H1 (cell line): ENCODE results near the gene ADGRV1. TPM values are rescaled to one million over a fixed set of nuclear protein-coding genes. Genes with fewer than 3 reads are reported as not detected.
A peak's percentile ranks its signal among the peaks of the same experiment; 100 is the strongest.

ENCODE experiments used
- CTCF ChIA-PET: fragments of 300-600 bp; sonication (Branson Sonifier 250); formaldehyde crosslinking; loops from one replicate; lab custom pipeline; 2021; ENCODE audit not compliant: partially characterized antibody; lab: Charles Lee
- POLR2A ChIA-PET: fragments of 300-600 bp; sonication (Branson Sonifier 250); formaldehyde crosslinking; loops from one replicate; lab custom pipeline; 2021; ENCODE audit warnings: inconsistent platforms; ENCODE audit not compliant: partially characterized antibody; lab: Charles Lee
- DNase-seq, 2 experiments: peaks; one replicate each; pipeline versions ENCODE4 v3.0.0 to v3.0.0-alpha.2; 2010 to 2022; ENCODE audit warnings: low spot score in 2 of 2, low read depth in 1 of 2, mixed read lengths in 1 of 2
- FAIRE-seq: peaks from 2 replicates; lab custom pipeline; 2011; peaks lifted over from hg19 to GRCh38; lab: Jason Lieb, UNC
- H2AFZ ChIP-seq: 2 replicates; pipeline ENCODE4 v1.8.1; 2012; ENCODE audit warnings: low read length, inconsistent platforms
- H2AK5ac ChIP-seq: 2 replicates; pipeline ENCODE4 v1.6.1; 2013; ENCODE audit warnings: low read depth, low read length
- H2BK120ac ChIP-seq: replicated peaks from 2 replicates; pipeline ENCODE3; 2013; ENCODE audit warnings: low read depth, low read length, inconsistent platforms
- H2BK12ac ChIP-seq: 2 replicates; pipeline ENCODE4 v1.6.1; 2013; ENCODE audit warnings: low read depth, low read length
- H2BK15ac ChIP-seq: 2 replicates; pipeline ENCODE4 v1.6.1; 2013; ENCODE audit warnings: low read length
- H2BK20ac ChIP-seq: 2 replicates; pipeline ENCODE4 v1.6.1; 2013; ENCODE audit warnings: low read length
- H2BK5ac ChIP-seq: 2 replicates; pipeline ENCODE4 v1.6.1; 2013; ENCODE audit warnings: low read depth, low read length
- H3K14ac ChIP-seq: 2 replicates; pipeline ENCODE4 v1.6.1; 2013; ENCODE audit warnings: inconsistent platforms; ENCODE audit not compliant: insufficient read length
- H3K18ac ChIP-seq: 2 replicates; pipeline ENCODE4 v1.6.1; 2013; ENCODE audit warnings: low read length; ENCODE audit errors: extremely low read depth
- H3K23ac ChIP-seq: 2 replicates; pipeline ENCODE4 v1.6.1; 2013; ENCODE audit warnings: inconsistent platforms; ENCODE audit not compliant: insufficient read length
- H3K23me2 ChIP-seq: 2 replicates; pipeline ENCODE4 v1.6.1; 2013; ENCODE audit warnings: low read depth, low read length
- H3K27ac ChIP-seq: 2 replicates; pipeline ENCODE4 v1.6.1; 2011; ENCODE audit warnings: low read depth, low read length, inconsistent platforms
- H3K27me3 ChIP-seq, 4 experiments: replicated peaks in 1 of 4; 1 replicate in 1 of 4; 2 replicates in 3 of 4; pipeline versions ENCODE4 v1.6.1 to v1.8.1; 2011 to 2013; ENCODE audit warnings: low read length in 3 of 4, mild to moderate bottlenecking in 3 of 4, inconsistent platforms in 2 of 4, mixed read lengths in 2 of 4, moderate library complexity in 1 of 4; ENCODE audit not compliant: control insufficient read depth in 3 of 4, insufficient read depth in 3 of 4; ENCODE audit errors: extremely low read depth in 1 of 4
- H3K36me3 ChIP-seq, 4 experiments: 2 replicates each; pipeline versions ENCODE4 v1.6.1 to v1.8.1; 2011 to 2013; ENCODE audit warnings: mild to moderate bottlenecking in 4 of 4, low read length in 3 of 4, moderate library complexity in 2 of 4, control low read depth in 1 of 4, inconsistent platforms in 1 of 4; ENCODE audit not compliant: insufficient read depth in 4 of 4, control insufficient read depth in 2 of 4
- H3K4ac ChIP-seq: replicated peaks from 2 replicates; pipeline ENCODE3; 2013; ENCODE audit warnings: low read length, low read depth, mixed read lengths, inconsistent platforms; ENCODE audit not compliant: insufficient read length
- H3K4me1 ChIP-seq, 4 experiments: replicated peaks in 1 of 4; 1 replicate in 1 of 4; 2 replicates in 3 of 4; pipeline versions ENCODE4 v1.6.1 to v1.8.1; 2011 to 2013; ENCODE audit warnings: low read length in 3 of 4, inconsistent platforms in 2 of 4, mixed read lengths in 1 of 4; ENCODE audit not compliant: insufficient read depth in 4 of 4, control insufficient read depth in 3 of 4
- H3K4me2 ChIP-seq, 2 experiments: 2 replicates each; pipeline versions ENCODE4 v1.6.1 to v1.8.1; 2011 to 2013; ENCODE audit warnings: low read depth in 2 of 2, low read length in 2 of 2, control low read depth in 1 of 2, inconsistent platforms in 1 of 2, mild to moderate bottlenecking in 1 of 2; ENCODE audit not compliant: insufficient read depth in 1 of 2
- H3K4me3 ChIP-seq, 4 experiments: fragments of 200-600, 300-600 bp in 1 of 4; sonication (generic), shearing (Covaris generic), sonication (Bioruptor Twin) in 1 of 4; 2 replicates each; pipeline versions ENCODE4 v1.5.1 to v1.8.1; 2011 to 2016; ENCODE audit warnings: low read length in 4 of 4, low read depth in 3 of 4, control low read depth in 2 of 4, inconsistent platforms in 2 of 4, mild to moderate bottlenecking in 2 of 4, mixed read lengths in 1 of 4, moderate library complexity in 1 of 4; ENCODE audit not compliant: insufficient read depth in 2 of 4; ENCODE audit errors: extremely low read depth in 1 of 4
- H3K56ac ChIP-seq: replicated peaks from 2 replicates; pipeline ENCODE3; 2013; ENCODE audit warnings: low read depth, mild to moderate bottlenecking, mixed read lengths, low read length, inconsistent platforms; ENCODE audit not compliant: insufficient read length
- H3K79me1 ChIP-seq: 2 replicates; pipeline ENCODE4 v1.6.1; 2013; ENCODE audit warnings: low read depth, low read length, control low read depth
- H3K79me2 ChIP-seq, 2 experiments: 2 replicates each; pipeline versions ENCODE4 v1.6.1 to v1.8.1; 2012 to 2013; ENCODE audit warnings: low read length in 2 of 2, mild to moderate bottlenecking in 2 of 2, inconsistent platforms in 1 of 2; ENCODE audit not compliant: insufficient read depth in 2 of 2, control insufficient read depth in 1 of 2
- H3K9ac ChIP-seq, 4 experiments: replicated peaks in 1 of 4; 1 replicate in 1 of 4; 2 replicates in 3 of 4; pipeline versions ENCODE4 v1.6.1 to v1.8.1; 2011 to 2013; ENCODE audit warnings: low read depth in 3 of 4, low read length in 3 of 4, control low read depth in 2 of 4, mild to moderate bottlenecking in 2 of 4, moderate library complexity in 2 of 4, inconsistent platforms in 1 of 4; ENCODE audit errors: extremely low read depth in 1 of 4
- H3K9me3 ChIP-seq, 2 experiments: 2 replicates each; pipeline versions ENCODE4 v1.6.1 to v1.8.1; 2012 to 2013; ENCODE audit warnings: mild to moderate bottlenecking in 2 of 2, moderate library complexity in 2 of 2, control low read depth in 1 of 2, inconsistent platforms in 1 of 2, low read depth in 1 of 2, low read length in 1 of 2, mixed read lengths in 1 of 2; ENCODE audit not compliant: insufficient read depth in 2 of 2
- H4K20me1 ChIP-seq, 2 experiments: replicated peaks in 1 of 2; 2 replicates each; pipeline versions ENCODE3 to v1.8.1; 2011 to 2013; ENCODE audit warnings: inconsistent platforms in 2 of 2, low read length in 2 of 2, mild to moderate bottlenecking in 1 of 2; ENCODE audit not compliant: insufficient read depth in 2 of 2, control insufficient read depth in 1 of 2
- H4K5ac ChIP-seq: 2 replicates; pipeline ENCODE4 v1.6.1; 2013; ENCODE audit warnings: low read length, low read depth, mixed read lengths, inconsistent platforms; ENCODE audit not compliant: insufficient read length
- H4K8ac ChIP-seq: 2 replicates; pipeline ENCODE4 v1.8.0; 2013; ENCODE audit warnings: mild to moderate bottlenecking, moderate library complexity, low read length, inconsistent platforms; ENCODE audit not compliant: insufficient read depth; ENCODE audit errors: extremely low read depth
- H4K91ac ChIP-seq: replicated peaks from 2 replicates; pipeline ENCODE3; 2013; ENCODE audit warnings: low read length, mixed read lengths, inconsistent platforms; ENCODE audit not compliant: insufficient read length
- ATF2 ChIP-seq: IDR thresholded peaks from 2 replicates; pipeline ENCODE4 v1.6.1; 2012; ENCODE audit warnings: low read length, inconsistent platforms
- CTCF ChIP-seq, 3 experiments: IDR thresholded peaks; 1 replicate in 2 of 3; 2 replicates in 1 of 3; pipeline versions ENCODE4 v1.5.1 to v1.6.1; 2011; ENCODE audit warnings: low read length in 3 of 3, mild to moderate bottlenecking in 3 of 3, inconsistent platforms in 2 of 3, low read depth in 1 of 3, moderate library complexity in 1 of 3; ENCODE audit not compliant: insufficient read depth in 1 of 3; ENCODE audit errors: control extremely low read depth in 1 of 3
- SIN3A ChIP-seq, 2 experiments: IDR thresholded peaks in 1 of 2; conservative IDR thresholded peaks in 1 of 2; 2 replicates each; pipeline ENCODE4 v1.6.1; 2011 to 2012; ENCODE audit warnings: low read length in 2 of 2, improper control_type of control experiment in 1 of 2, low read depth in 1 of 2, mild to moderate bottlenecking in 1 of 2
- SIX5 ChIP-seq: IDR thresholded peaks from 2 replicates; pipeline ENCODE4 v1.6.1; 2011; ENCODE audit warnings: mild to moderate bottlenecking, low read depth, low read length
- SUZ12 ChIP-seq: fragments of 200-600 bp; sonication (generic); IDR thresholded peaks from 2 replicates; pipeline ENCODE4 v1.6.1; 2012; ENCODE audit warnings: mild to moderate bottlenecking, inconsistent platforms, low read length, moderate library complexity, mixed read lengths
- TEAD4 ChIP-seq: IDR thresholded peaks from 2 replicates; pipeline ENCODE4 v1.6.1; 2012; ENCODE audit warnings: low read depth, low read length, inconsistent platforms, mixed read lengths
- YY1 ChIP-seq: IDR thresholded peaks from 2 replicates; pipeline ENCODE4 v1.6.1; 2011; ENCODE audit warnings: low read depth, mild to moderate bottlenecking, low read length
- WGBS, 2 experiments: shearing (Covaris generic) in 1 of 2; methylation state at CpG; one replicate each; pipeline versions ENCODE4 v1.1.6 to v1.1.7; 2013 to 2015; ENCODE audit warnings: low lambda C conversion rate in 2 of 2, mixed read lengths in 2 of 2, inconsistent platforms in 1 of 2, low coverage in 1 of 2, missing lambda C conversion rate in 1 of 2; ENCODE audit not compliant: insufficient replicate concordance in 2 of 2, insufficient coverage in 1 of 2, insufficient read length in 1 of 2; ENCODE audit errors: extremely low coverage in 1 of 2, missing lambda C conversion rate in 1 of 2; 5-methylcytosine and 5-hydroxymethylcytosine counted together
- polyA plus RNA-seq, 7 experiments: library from polyadenylated mRNA; depleted of rRNA in 3 of 7; stranded (reverse) in 5 of 7; unstranded in 2 of 7; fragments of >200 nt in 5 of 7; fragments of 200-250 nt in 2 of 7; gene quantifications; 1 replicate in 5 of 7; 2 replicates in 1 of 7; 4 replicates in 1 of 7; pipeline versions ENCODE4 v1.2.1 to v1.2.3, GENCODE V29; 2011 to 2013; ENCODE audit warnings: missing spikeins in 2 of 7, mixed read lengths in 2 of 7
- total RNA-seq: library from RNA; stranded (reverse); fragmentation: NEBNext Ultra II Directional; extraction: Animal tissue kit (Norgen Biotek cat#: 25700); gene quantifications from 2 replicates; pipeline ENCODE4 v1.2.1, GENCODE V29; 2021

The ADGRV1 gene
- total and polyA plus RNA-seq, 2 of the 8 experiments (the other 6 are each of a cell fraction or from before 2014, with no cell fraction given), result 53.1 to 62.2 TPM

GRCh38 chr5:90802474-90803317, 244.1 kb downstream of the ADGRV1 start:
- Histone ChIP-seq H4K91ac (no peak overlapping the region), H3K9ac (no peak overlapping the region), H2BK12ac (no peak overlapping the region), H3K23me2 (no peaks in the 10 kb centered on the region), H3K27me3 (no peaks in the 10 kb centered on the region), H3K23ac (no peak overlapping the region), H2BK5ac (no peak overlapping the region), H3K9me3 (no peaks in the 10 kb centered on the region; a peak in 1 of 4 replicates), H3K4me2 (no peak overlapping the region), H4K8ac (no peak overlapping the region), H3K27ac (no peak overlapping the region), H3K79me2 (no peaks in the 10 kb centered on the region), H3K4me1 (no peaks in the 10 kb centered on the region), H3K18ac (no peak overlapping the region), H4K5ac (no peak overlapping the region), H3K79me1 (no peaks in the 10 kb centered on the region), H3K36me3 (peaks cover 0 to 22% (median 2%) of the 10 kb centered on the region in 4 experiments; a peak in 6 of 8 replicates), H3K4ac (no peak overlapping the region), H2BK20ac (no peak overlapping the region), H3K56ac (no peak overlapping the region), H3K14ac (no peak overlapping the region), H2BK15ac (no peak overlapping the region), H2AFZ (no peak overlapping the region), H4K20me1 (peaks cover 0 to 1% of the 10 kb centered on the region in 2 experiments), H2BK120ac (no peak overlapping the region), H3K4me3 (no peak overlapping the region), H2AK5ac (no peak overlapping the region)
- DNase-seq (no peak), FAIRE-seq (peak; percentile 57)
- 64% methylated on average over 6 of the region's 6 CpGs; no CpG with 5 or more reads in 1 of the 2 experiments for WGBS, 2 experiments
- ChIA-PET CTCF (interaction anchor here (0.6 to 4.3 kb wide), 18 partner anchors 9 to 1605 kb away, joined by 3 to 25 read pairs (median 4); no protein-coding TSS in a partner anchor), POLR2A (interaction anchor here (1.4 kb wide), 1 partner anchor 103 kb away, joined by 3 read pairs; no protein-coding TSS in a partner anchor)
- no peak for TF ChIP-seq YY1
- TF ChIP-seq CTCF (IDR thresholded peaks at IDR 0.05; ENCODE audit: control extremely low read depth in 1 of 3, insufficient read depth in 1 of 3, low read depth in 1 of 3, low read length in 3 of 3), result peak in 2 of 3 experiments; percentile 64 to 75; a peak in 3 of 4 replicates
- TF ChIP-seq SIN3A (conservative IDR thresholded peaks at IDR 0.05 in 1 of 2, IDR thresholded peaks at IDR 0.05 in 1 of 2; ENCODE audit: low read depth in 1 of 2, low read length in 2 of 2), result no peak
- TF ChIP-seq SIX5, result no peak
- no peak for TF ChIP-seq SUZ12
- TF ChIP-seq TEAD4, result peak; percentile 78
- no peak for TF ChIP-seq ATF2
